Activated T-helper 1 cell treated with anti-CD3 and anti-CD28 coated beads, Interleukin-12 subunit alpha, Interleukin-12 subunit beta, Interleukin-2, Interleukin-4 antibody, amounts not matched to agents 30 ng/mL and 10 ng/mL and 1 ng/mL, durations not matched to agents 14 hours and 24 hours and 36 hours (primary cell): ENCODE data around the gene OGFOD1. TPM values are rescaled to one million over a fixed set of nuclear protein-coding genes. Genes with fewer than 3 reads are reported as not detected.

Experiments
- DNase-seq: peaks from one replicate; pipeline ENCODE4 v3.0.0; 2021; ENCODE audit warnings: low spot score
- H3K27ac Mint-ChIP-seq: one replicate; pipeline ENCODE4 v1.8.0; 2021; ENCODE audit warnings: mild to moderate bottlenecking, mixed read lengths
- H3K27me3 Mint-ChIP-seq: one replicate; pipeline ENCODE4 v1.8.0; 2022; ENCODE audit warnings: mild to moderate bottlenecking, moderate library complexity, mixed read lengths; ENCODE audit not compliant: insufficient read depth
- H3K36me3 Mint-ChIP-seq: one replicate; pipeline ENCODE4 v1.8.0; 2021; ENCODE audit warnings: low read depth, mixed read lengths
- H3K4me1 Mint-ChIP-seq: one replicate; pipeline ENCODE4 v1.8.0; 2021; ENCODE audit warnings: low read depth, mixed read lengths
- H3K4me3 Mint-ChIP-seq: one replicate; pipeline ENCODE4 v1.8.0; 2021; ENCODE audit warnings: mild to moderate bottlenecking, moderate library complexity, mixed read lengths
- H3K9me3 Mint-ChIP-seq: one replicate; pipeline ENCODE4 v1.8.0; 2021; ENCODE audit warnings: mixed read lengths
- intact Hi-C: fragments of 100-400 bp; cut with micrococcal nuclease; formaldehyde crosslinking; loops from one replicate; pipeline ENCODE4 v1.15.1; 2024
- total RNA-seq: library from RNA; stranded (reverse); gene quantifications from 2 replicates; pipeline ENCODE4 v1.2.3, GENCODE V29; 2022

The OGFOD1 gene
- total RNA-seq, 1 donor from 2014 or later, result 87.9 TPM

DNA sequence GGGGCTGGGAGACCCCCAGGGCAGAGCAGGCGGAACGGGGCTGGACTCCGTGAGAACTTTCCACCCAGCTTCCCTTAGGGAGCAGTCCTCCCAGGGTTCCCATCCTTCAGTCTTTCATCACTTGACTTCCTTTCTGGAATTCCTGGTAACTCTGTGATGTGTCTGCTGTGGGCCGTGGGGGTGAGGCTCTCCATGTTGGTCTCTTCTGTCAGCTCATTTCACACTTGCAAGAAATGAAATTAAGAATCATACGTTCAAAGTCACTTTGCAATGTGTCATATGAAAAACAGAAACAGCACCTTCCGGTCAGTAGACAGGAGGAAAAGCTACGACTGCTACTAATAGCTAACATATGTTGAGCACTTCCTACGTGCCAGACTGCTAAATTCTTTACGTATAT lies 73.9 kb downstream of the OGFOD1 start:
- Mint-ChIP-seq H3K36me3 (peaks cover 3% of the 10 kb centered on the region), H3K27ac (no peak overlapping the region), H3K4me3 (no peak overlapping the region), H3K27me3 (peaks cover 8% of the 10 kb centered on the region), H3K4me1 (peaks cover 6% of the 10 kb centered on the region), H3K9me3 (no peaks in the 10 kb centered on the region)
- DNase-seq, result no peak
- intact Hi-C loops, result no loop called here

Other genes with a start within 250 kb of the OGFOD1 start
- gene AMFR, start 26.0 kb upstream of the OGFOD1 start, total RNA-seq, result 57.2 and 64.3 TPM in 2 replicates
- 271 and 313 TPM in 2 replicates for gene NUDT21, start 222 bp upstream of the OGFOD1 start, total RNA-seq
- 7.4 and 12.3 TPM in 2 replicates for gene BBS2, start 68.5 kb downstream of the OGFOD1 start, total RNA-seq
- gene MT4, start 113.5 kb downstream of the OGFOD1 start, total RNA-seq, result not detected in 2 replicates
- 1.9 and 2.7 TPM in 2 replicates for gene MT3, start 138.0 kb downstream of the OGFOD1 start, total RNA-seq
- 348 and 365 TPM in 2 replicates for gene MT2A, start 157.0 kb downstream of the OGFOD1 start, total RNA-seq
- gene MT1E, start 174.2 kb downstream of the OGFOD1 start, total RNA-seq, result 135 TPM in 2 replicates
- gene MT1M, start 181.1 kb downstream of the OGFOD1 start, total RNA-seq, result not detected in 2 replicates
- gene MT1A, start 187.1 kb downstream of the OGFOD1 start, total RNA-seq, result 0.60 and 4.1 TPM in 2 replicates
- gene MT1B, start 200.3 kb downstream of the OGFOD1 start, total RNA-seq, result not detected in 2 replicates
- gene MT1F, start 206.4 kb downstream of the OGFOD1 start, total RNA-seq, result 4.3 and 5.2 TPM in 2 replicates
- gene MT1G, start 216.5 kb downstream of the OGFOD1 start, total RNA-seq, result 28.5 and 29.1 TPM in 2 replicates
- 1.4 TPM in 1 of 2 replicates, not detected in the other for gene MT1H, start 218.3 kb downstream of the OGFOD1 start, total RNA-seq
- gene MT1X, start 230.9 kb downstream of the OGFOD1 start, total RNA-seq, result 60.7 and 70.4 TPM in 2 replicates